ENCODE data around the gene SLC13A4. TPM values are rescaled to one million over a fixed set of nuclear protein-coding genes. Genes with fewer than 3 reads are reported as not detected.
A peak's percentile ranks its signal among the peaks of the same experiment; 100 is the strongest.

Gene SLC13A4
- total and polyA plus RNA-seq, 2 donors (not counting 1 experiment from before 2014, with no cell fraction given) = 0.32 to 0.50 TPM

DNA sequence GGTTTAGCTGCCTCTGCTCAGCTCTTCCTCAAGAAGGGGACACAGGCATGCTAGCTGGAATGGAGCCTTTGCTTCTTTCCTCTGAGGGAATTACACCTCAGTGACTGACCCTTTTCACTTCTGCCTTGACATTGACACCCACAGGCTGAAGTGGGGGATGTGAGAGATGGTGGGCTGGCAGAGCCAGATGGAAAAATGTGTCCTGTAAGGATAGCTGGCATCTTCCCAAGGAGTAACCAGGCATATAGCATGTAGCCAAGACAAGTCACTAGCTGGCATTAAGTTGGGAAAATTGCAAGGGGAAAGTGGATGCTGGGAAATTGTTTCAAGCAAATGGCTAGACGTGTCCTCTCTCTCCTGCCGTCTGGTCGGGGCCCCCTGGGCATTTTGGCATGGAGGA is 45.8 kb downstream of the SLC13A4 start:
- TF ChIP-seq EZH2 (IDR thresholded peaks at IDR 0.05; ENCODE audit: low read length, missing control alignments) (no peak), CTCF (conservative IDR thresholded peaks at IDR 0.05 in 1 of 2, IDR thresholded peaks at IDR 0.05 in 1 of 2; ENCODE audit: low read depth in 1 of 2, low read length in 2 of 2) (no peak)
- H3K4me3 ChIP-seq (replicated peaks in 1 of 4; ENCODE audit: control extremely low read depth in 1 of 4, insufficient read depth in 1 of 4, low read depth in 3 of 4, low read length in 4 of 4) = no peak overlapping the region
- no peaks in the 10 kb centered on the region for H3K9me3 ChIP-seq (ENCODE audit: control insufficient read depth, insufficient read depth, low read depth, low read length)
- no peak overlapping the region for H3K27ac ChIP-seq (ENCODE audit: insufficient read depth, low read length)
- peaks cover 19% of the 10 kb centered on the region for H3K4me1 ChIP-seq (ENCODE audit: control insufficient read depth, extremely low read depth, insufficient read depth, low read length)
- no peak for DNase-seq (ENCODE audit: low read depth in 2 of 2)
- peaks cover 8% of the 10 kb centered on the region for H3K79me2 ChIP-seq (ENCODE audit: control insufficient read depth, insufficient read depth, low read length)
- H3K36me3 ChIP-seq (ENCODE audit: control insufficient read depth, insufficient read depth, low read length) = peaks cover 10% of the 10 kb centered on the region
- no peaks in the 10 kb centered on the region for H4K20me1 ChIP-seq (ENCODE audit: control insufficient read depth, extremely low read depth, insufficient read depth, low read length)
- no peak overlapping the region for H3K4me2 ChIP-seq (ENCODE audit: extremely low read depth, insufficient read depth, low read length)
- H2AFZ ChIP-seq (ENCODE audit: low read length) = no peak overlapping the region
- no peaks in the 10 kb centered on the region for H3K27me3 ChIP-seq (ENCODE audit: control insufficient read depth, insufficient read depth, low read length)
- no peak overlapping the region for H3K9ac ChIP-seq (ENCODE audit: insufficient read depth, low read length)

DNA sequence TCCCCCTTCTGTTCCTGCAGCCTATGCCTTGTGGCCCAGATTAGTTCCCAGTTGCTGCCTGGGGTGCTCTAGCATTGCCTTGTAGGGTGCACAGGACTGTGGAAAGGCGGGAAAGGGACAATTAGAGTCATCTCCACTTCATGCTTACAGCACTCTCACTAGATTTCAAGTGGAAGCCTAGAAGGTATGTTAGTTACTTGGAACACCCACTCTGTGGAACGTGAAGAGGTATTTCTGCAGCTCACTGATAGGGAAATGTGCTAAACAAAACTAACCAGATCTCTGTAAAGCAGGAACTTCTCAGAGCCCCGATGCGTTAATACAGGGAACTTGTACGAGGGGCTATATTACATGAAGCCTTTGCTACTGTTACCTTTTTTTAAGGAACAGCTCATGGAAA is 46.2 kb downstream of the SLC13A4 start:
- Histone ChIP-seq H4K20me1 (ENCODE audit: control insufficient read depth, extremely low read depth, insufficient read depth, low read length) (no peaks in the 10 kb centered on the region), H3K9me3 (ENCODE audit: control insufficient read depth, insufficient read depth, low read depth, low read length) (no peaks in the 10 kb centered on the region), H3K79me2 (ENCODE audit: control insufficient read depth, insufficient read depth, low read length) (peaks cover 8% of the 10 kb centered on the region), H3K4me2 (ENCODE audit: extremely low read depth, insufficient read depth, low read length) (no peak overlapping the region), H3K4me1 (ENCODE audit: control insufficient read depth, extremely low read depth, insufficient read depth, low read length) (peaks cover 19% of the 10 kb centered on the region), H2AFZ (ENCODE audit: low read length) (no peak overlapping the region), H3K27ac (ENCODE audit: insufficient read depth, low read length) (no peak overlapping the region), H3K9ac (ENCODE audit: insufficient read depth, low read length) (no peak overlapping the region), H3K27me3 (ENCODE audit: control insufficient read depth, insufficient read depth, low read length) (no peaks in the 10 kb centered on the region), H3K4me3 (replicated peaks in 1 of 4; ENCODE audit: control extremely low read depth in 1 of 4, insufficient read depth in 1 of 4, low read depth in 3 of 4, low read length in 4 of 4) (no peak overlapping the region), H3K36me3 (ENCODE audit: control insufficient read depth, insufficient read depth, low read length) (peaks cover 10% of the 10 kb centered on the region)
- TF ChIP-seq CTCF (conservative IDR thresholded peaks at IDR 0.05 in 1 of 2, IDR thresholded peaks at IDR 0.05 in 1 of 2; ENCODE audit: low read depth in 1 of 2, low read length in 2 of 2) (no peak), EZH2 (IDR thresholded peaks at IDR 0.05; ENCODE audit: low read length, missing control alignments) (no peak)
- DNase-seq (ENCODE audit: low read depth in 2 of 2) = no peak

DNA sequence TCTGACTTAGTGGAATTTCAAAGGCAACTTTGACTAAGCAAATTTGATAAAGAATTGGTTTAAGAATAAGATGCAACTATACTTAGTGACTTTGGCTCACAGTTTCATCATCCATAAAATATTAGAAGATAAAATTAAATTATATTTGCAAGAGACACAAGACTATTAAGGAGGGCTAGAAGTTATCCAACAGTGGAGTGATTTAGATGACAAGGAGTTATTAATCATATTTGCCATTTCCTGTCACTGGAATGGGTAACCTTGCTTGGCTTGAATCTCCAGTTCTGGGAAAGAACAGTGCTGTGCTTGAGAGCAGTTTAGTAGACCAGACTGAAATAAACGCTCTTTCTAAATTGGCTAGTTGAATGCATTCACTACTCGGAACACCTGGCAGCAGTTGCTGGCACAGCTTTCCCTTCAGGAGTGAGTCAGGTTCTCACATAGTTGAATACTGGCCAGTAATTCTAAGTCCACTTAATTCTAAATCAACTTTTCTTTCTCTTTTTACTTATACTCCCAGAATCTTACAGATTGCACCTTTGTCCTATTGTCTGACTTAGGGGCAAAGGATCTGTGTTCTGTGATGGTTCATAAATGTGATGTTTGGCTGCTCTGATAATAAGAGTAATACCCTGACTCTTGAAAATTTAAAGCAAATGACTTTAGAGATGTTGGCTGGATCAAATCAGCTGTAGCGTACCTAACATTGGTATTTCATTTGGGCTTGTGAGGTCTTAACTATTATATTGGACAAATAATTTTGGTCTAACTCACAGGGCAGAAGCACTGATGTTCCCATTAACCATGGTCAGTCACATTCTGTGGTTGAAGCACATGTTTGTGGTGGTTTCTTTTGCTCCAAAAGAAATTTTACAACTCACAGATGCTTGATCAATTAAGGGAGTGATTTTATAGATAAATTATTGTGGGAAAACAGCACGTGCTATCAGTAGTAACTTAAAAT is 49.1 kb downstream of the SLC13A4 start:
- H3K27me3 ChIP-seq (ENCODE audit: control insufficient read depth, insufficient read depth, low read length) = no peaks in the 10 kb centered on the region
- H3K27ac ChIP-seq (ENCODE audit: insufficient read depth, low read length) = no peak overlapping the region
- peak; percentile 53 to 94 for DNase-seq (ENCODE audit: low read depth in 2 of 2)
- peaks cover 12% of the 10 kb centered on the region for H3K79me2 ChIP-seq (ENCODE audit: control insufficient read depth, insufficient read depth, low read length)
- peaks cover 6% of the 10 kb centered on the region for H3K36me3 ChIP-seq (ENCODE audit: control insufficient read depth, insufficient read depth, low read length)
- no peaks in the 10 kb centered on the region for H3K9me3 ChIP-seq (ENCODE audit: control insufficient read depth, insufficient read depth, low read depth, low read length)
- no peak overlapping the region for H3K4me2 ChIP-seq (ENCODE audit: extremely low read depth, insufficient read depth, low read length)
- peaks cover 12% of the 10 kb centered on the region for H3K4me1 ChIP-seq (ENCODE audit: control insufficient read depth, extremely low read depth, insufficient read depth, low read length)
- no peak overlapping the region for H3K4me3 ChIP-seq (replicated peaks in 1 of 4; ENCODE audit: control extremely low read depth in 1 of 4, insufficient read depth in 1 of 4, low read depth in 3 of 4, low read length in 4 of 4)
- H2AFZ ChIP-seq (ENCODE audit: low read length) = no peak overlapping the region
- no peak for TF ChIP-seq EZH2 (IDR thresholded peaks at IDR 0.05; ENCODE audit: low read length, missing control alignments)
- TF ChIP-seq CTCF (conservative IDR thresholded peaks at IDR 0.05 in 1 of 2, IDR thresholded peaks at IDR 0.05 in 1 of 2; ENCODE audit: low read depth in 1 of 2, low read length in 2 of 2) = no peak
- H4K20me1 ChIP-seq (ENCODE audit: control insufficient read depth, extremely low read depth, insufficient read depth, low read length) = no peaks in the 10 kb centered on the region
- H3K9ac ChIP-seq (ENCODE audit: insufficient read depth, low read length) = no peak overlapping the region

All from fibroblast of lung (primary cell).